ENCODE data around the gene RSBN1.
"Not testable (repeated sequence)": the region's sequence is repeated elsewhere in the genome, so short reads cannot be mapped to it uniquely, and the experiment has no call there.

DNA sequence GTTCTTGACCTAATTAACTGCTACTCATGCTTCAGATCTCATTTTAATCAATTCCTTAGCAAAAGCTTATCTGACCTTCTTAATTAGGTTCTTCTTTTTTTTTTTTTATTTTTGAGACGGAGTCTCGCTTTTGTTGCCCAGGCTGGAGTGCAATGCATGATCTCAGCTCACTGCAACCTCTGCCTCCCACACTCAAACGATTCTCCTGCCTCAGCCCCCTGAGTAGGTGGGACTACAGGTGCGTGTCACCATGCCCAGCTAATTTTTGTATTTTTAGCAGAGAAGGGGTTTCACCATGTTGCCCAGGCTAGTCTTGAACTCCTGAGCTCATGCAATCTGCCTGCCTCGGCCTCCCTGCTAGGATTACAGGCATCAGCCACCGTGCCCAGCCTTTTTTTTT lies 58.9 kb downstream of the RSBN1 start:
- TF ChIP-seq, protein P1, sequence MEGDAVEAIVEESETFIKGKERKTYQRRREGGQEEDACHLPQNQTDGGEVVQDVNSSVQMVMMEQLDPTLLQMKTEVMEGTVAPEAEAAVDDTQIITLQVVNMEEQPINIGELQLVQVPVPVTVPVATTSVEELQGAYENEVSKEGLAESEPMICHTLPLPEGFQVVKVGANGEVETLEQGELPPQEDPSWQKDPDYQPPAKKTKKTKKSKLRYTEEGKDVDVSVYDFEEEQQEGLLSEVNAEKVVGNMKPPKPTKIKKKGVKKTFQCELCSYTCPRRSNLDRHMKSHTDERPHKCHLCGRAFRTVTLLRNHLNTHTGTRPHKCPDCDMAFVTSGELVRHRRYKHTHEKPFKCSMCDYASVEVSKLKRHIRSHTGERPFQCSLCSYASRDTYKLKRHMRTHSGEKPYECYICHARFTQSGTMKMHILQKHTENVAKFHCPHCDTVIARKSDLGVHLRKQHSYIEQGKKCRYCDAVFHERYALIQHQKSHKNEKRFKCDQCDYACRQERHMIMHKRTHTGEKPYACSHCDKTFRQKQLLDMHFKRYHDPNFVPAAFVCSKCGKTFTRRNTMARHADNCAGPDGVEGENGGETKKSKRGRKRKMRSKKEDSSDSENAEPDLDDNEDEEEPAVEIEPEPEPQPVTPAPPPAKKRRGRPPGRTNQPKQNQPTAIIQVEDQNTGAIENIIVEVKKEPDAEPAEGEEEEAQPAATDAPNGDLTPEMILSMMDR (IDR thresholded peaks at IDR 0.05) = not testable (repeated sequence)
- TF ChIP-seq POLR2A (IDR thresholded peaks at IDR 0.05) = not testable (repeated sequence)

Measured in body of pancreas (tissue), 4 donors.